ENCODE measurements around the gene RAB12. TPM values are rescaled to one million over a fixed set of nuclear protein-coding genes. Genes with fewer than 3 reads are reported as not detected.

Gene RAB12
- polyA plus RNA-seq, 1 donor = 27.5 TPM

- H3K27ac ChIP-seq (ENCODE audit: low read length) = no peak overlapping the region
- H3K27me3 ChIP-seq (ENCODE audit: control insufficient read depth, insufficient read depth, low read length) = no peaks in the 10 kb centered on the region
- DNase-seq = no peak
- H3K4me1 ChIP-seq (ENCODE audit: control insufficient read depth, insufficient read depth, low read length) = no peaks in the 10 kb centered on the region
- H3K9me3 ChIP-seq (ENCODE audit: control insufficient read depth, low read depth, low read length) = no peaks in the 10 kb centered on the region
- no CpG with 5 or more reads among the region's 13 CpGs for WGBS (ENCODE audit: insufficient coverage, low lambda C conversion rate)
- H3K36me3 ChIP-seq (ENCODE audit: control insufficient read depth, insufficient read depth, low read length) = peaks cover 31% of the 10 kb centered on the region
- no peak overlapping the region for H3K4me3 ChIP-seq (ENCODE audit: low read length)
Observed at GRCh38 chr18:8625461-8626092, 16.3 kb downstream of the RAB12 start.

- Histone ChIP-seq H3K9me3 (ENCODE audit: control insufficient read depth, low read depth, low read length) (no peaks in the 10 kb centered on the region), H3K27me3 (ENCODE audit: control insufficient read depth, insufficient read depth, low read length) (no peaks in the 10 kb centered on the region), H3K36me3 (ENCODE audit: control insufficient read depth, insufficient read depth, low read length) (peaks cover 35% of the 10 kb centered on the region), H3K4me3 (ENCODE audit: low read length) (no peak overlapping the region), H3K27ac (ENCODE audit: low read length) (no peak overlapping the region), H3K4me1 (ENCODE audit: control insufficient read depth, insufficient read depth, low read length) (no peaks in the 10 kb centered on the region)
- WGBS (ENCODE audit: insufficient coverage, low lambda C conversion rate) = 80% methylated on average over 1 of the region's 6 CpGs
- DNase-seq = no peak
Observed at GRCh38 chr18:8626414-8627106, 17.3 kb downstream of the RAB12 start.

- Histone ChIP-seq H3K4me3 (ENCODE audit: low read length) (no peak overlapping the region), H3K4me1 (ENCODE audit: control insufficient read depth, insufficient read depth, low read length) (no peaks in the 10 kb centered on the region), H3K36me3 (ENCODE audit: control insufficient read depth, insufficient read depth, low read length) (peaks cover 37% of the 10 kb centered on the region), H3K27me3 (ENCODE audit: control insufficient read depth, insufficient read depth, low read length) (no peaks in the 10 kb centered on the region), H3K27ac (ENCODE audit: low read length) (no peak overlapping the region), H3K9me3 (ENCODE audit: control insufficient read depth, low read depth, low read length) (no peaks in the 10 kb centered on the region)
- WGBS (ENCODE audit: insufficient coverage, low lambda C conversion rate) = 85% methylated on average over 2 of the region's 11 CpGs
- no peak for DNase-seq
Observed at GRCh38 chr18:8627107-8627472, 17.9 kb downstream of the RAB12 start.

GRCh38 chr18:8627540-8627939 lies 18.3 kb downstream of the RAB12 start:
- WGBS (ENCODE audit: insufficient coverage, low lambda C conversion rate) = no CpG with 5 or more reads among the region's 4 CpGs
- Histone ChIP-seq H3K4me3 (ENCODE audit: low read length) (no peak overlapping the region), H3K27ac (ENCODE audit: low read length) (no peak overlapping the region), H3K9me3 (ENCODE audit: control insufficient read depth, low read depth, low read length) (no peaks in the 10 kb centered on the region), H3K4me1 (ENCODE audit: control insufficient read depth, insufficient read depth, low read length) (no peaks in the 10 kb centered on the region), H3K36me3 (ENCODE audit: control insufficient read depth, insufficient read depth, low read length) (peaks cover 40% of the 10 kb centered on the region), H3K27me3 (ENCODE audit: control insufficient read depth, insufficient read depth, low read length) (no peaks in the 10 kb centered on the region)
- no peak for DNase-seq

GRCh38 chr18:8629602-8630001 lies 20.4 kb downstream of the RAB12 start:
- Histone ChIP-seq H3K9me3 (ENCODE audit: control insufficient read depth, low read depth, low read length) (no peaks in the 10 kb centered on the region), H3K4me1 (ENCODE audit: control insufficient read depth, insufficient read depth, low read length) (no peaks in the 10 kb centered on the region), H3K4me3 (ENCODE audit: low read length) (no peak overlapping the region), H3K27ac (ENCODE audit: low read length) (no peak overlapping the region), H3K36me3 (ENCODE audit: control insufficient read depth, insufficient read depth, low read length) (peaks cover 57% of the 10 kb centered on the region), H3K27me3 (ENCODE audit: control insufficient read depth, insufficient read depth, low read length) (no peaks in the 10 kb centered on the region)
- DNase-seq = no peak
- no CpG with 5 or more reads among the region's 3 CpGs for WGBS (ENCODE audit: insufficient coverage, low lambda C conversion rate)

- WGBS (ENCODE audit: insufficient coverage, low lambda C conversion rate) = 80% methylated on average over 1 of the region's 2 CpGs
- no peaks in the 10 kb centered on the region for H3K4me1 ChIP-seq (ENCODE audit: control insufficient read depth, insufficient read depth, low read length)
- H3K27ac ChIP-seq (ENCODE audit: low read length) = no peak overlapping the region
- no peaks in the 10 kb centered on the region for H3K27me3 ChIP-seq (ENCODE audit: control insufficient read depth, insufficient read depth, low read length)
- H3K4me3 ChIP-seq (ENCODE audit: low read length) = no peak overlapping the region
- peaks cover 61% of the 10 kb centered on the region for H3K36me3 ChIP-seq (ENCODE audit: control insufficient read depth, insufficient read depth, low read length)
- H3K9me3 ChIP-seq (ENCODE audit: control insufficient read depth, low read depth, low read length) = no peaks in the 10 kb centered on the region
- no peak for DNase-seq
Observed at GRCh38 chr18:8630546-8630945, 21.3 kb downstream of the RAB12 start.

GRCh38 chr18:8631265-8631664 lies 22.0 kb downstream of the RAB12 start:
- H3K4me3 ChIP-seq (ENCODE audit: low read length) = no peak overlapping the region
- H3K27me3 ChIP-seq (ENCODE audit: control insufficient read depth, insufficient read depth, low read length) = no peaks in the 10 kb centered on the region
- H3K36me3 ChIP-seq (ENCODE audit: control insufficient read depth, insufficient read depth, low read length) = peaks cover 59% of the 10 kb centered on the region
- no peak for DNase-seq
- H3K27ac ChIP-seq (ENCODE audit: low read length) = no peak overlapping the region
- WGBS (ENCODE audit: insufficient coverage, low lambda C conversion rate) = 100% methylated on average over 1 of the region's 5 CpGs
- no peaks in the 10 kb centered on the region for H3K4me1 ChIP-seq (ENCODE audit: control insufficient read depth, insufficient read depth, low read length)
- no peaks in the 10 kb centered on the region for H3K9me3 ChIP-seq (ENCODE audit: control insufficient read depth, low read depth, low read length)

- Histone ChIP-seq H3K36me3 (ENCODE audit: control insufficient read depth, insufficient read depth, low read length) (peaks cover 59% of the 10 kb centered on the region), H3K27ac (ENCODE audit: low read length) (no peak overlapping the region), H3K9me3 (ENCODE audit: control insufficient read depth, low read depth, low read length) (no peaks in the 10 kb centered on the region), H3K4me1 (ENCODE audit: control insufficient read depth, insufficient read depth, low read length) (no peaks in the 10 kb centered on the region), H3K27me3 (ENCODE audit: control insufficient read depth, insufficient read depth, low read length) (no peaks in the 10 kb centered on the region), H3K4me3 (ENCODE audit: low read length) (no peak overlapping the region)
- WGBS (ENCODE audit: insufficient coverage, low lambda C conversion rate) = no CpG with 5 or more reads among the region's 4 CpGs
- no peak for DNase-seq
Observed at GRCh38 chr18:8632386-8632785, 23.1 kb downstream of the RAB12 start.

GRCh38 chr18:8634508-8634907 lies 25.3 kb downstream of the RAB12 start:
- H3K27ac ChIP-seq (ENCODE audit: low read length) = no peak overlapping the region
- WGBS (ENCODE audit: insufficient coverage, low lambda C conversion rate) = 80% methylated on average over 1 of the region's 6 CpGs
- peaks cover 65% of the 10 kb centered on the region for H3K36me3 ChIP-seq (ENCODE audit: control insufficient read depth, insufficient read depth, low read length)
- no peak overlapping the region for H3K4me3 ChIP-seq (ENCODE audit: low read length)
- H3K4me1 ChIP-seq (ENCODE audit: control insufficient read depth, insufficient read depth, low read length) = no peaks in the 10 kb centered on the region
- H3K9me3 ChIP-seq (ENCODE audit: control insufficient read depth, low read depth, low read length) = no peaks in the 10 kb centered on the region
- H3K27me3 ChIP-seq (ENCODE audit: control insufficient read depth, insufficient read depth, low read length) = no peaks in the 10 kb centered on the region
- DNase-seq = no peak

- 100% methylated on average over 1 of the region's 3 CpGs for WGBS (ENCODE audit: insufficient coverage, low lambda C conversion rate)
- H3K4me3 ChIP-seq (ENCODE audit: low read length) = no peak overlapping the region
- no peak overlapping the region for H3K27ac ChIP-seq (ENCODE audit: low read length)
- no peaks in the 10 kb centered on the region for H3K27me3 ChIP-seq (ENCODE audit: control insufficient read depth, insufficient read depth, low read length)
- no peaks in the 10 kb centered on the region for H3K9me3 ChIP-seq (ENCODE audit: control insufficient read depth, low read depth, low read length)
- no peaks in the 10 kb centered on the region for H3K4me1 ChIP-seq (ENCODE audit: control insufficient read depth, insufficient read depth, low read length)
- peaks cover 65% of the 10 kb centered on the region for H3K36me3 ChIP-seq (ENCODE audit: control insufficient read depth, insufficient read depth, low read length)
- no peak for DNase-seq
Observed at GRCh38 chr18:8635087-8635486, 25.9 kb downstream of the RAB12 start.

GRCh38 chr18:8639762-8640161 lies 30.5 kb downstream of the RAB12 start:
- Histone ChIP-seq H3K27ac (ENCODE audit: low read length) (no peak overlapping the region), H3K27me3 (ENCODE audit: control insufficient read depth, insufficient read depth, low read length) (no peaks in the 10 kb centered on the region), H3K4me1 (ENCODE audit: control insufficient read depth, insufficient read depth, low read length) (no peaks in the 10 kb centered on the region), H3K4me3 (ENCODE audit: low read length) (no peak overlapping the region), H3K9me3 (ENCODE audit: control insufficient read depth, low read depth, low read length) (no peaks in the 10 kb centered on the region), H3K36me3 (ENCODE audit: control insufficient read depth, insufficient read depth, low read length) (peaks cover 40% of the 10 kb centered on the region)
- no CpG with 5 or more reads among the region's 11 CpGs for WGBS (ENCODE audit: insufficient coverage, low lambda C conversion rate)
- no peak for DNase-seq
